ENCODE results near the gene SRSF3.
"Not testable (repeated sequence)": the region's sequence is repeated elsewhere in the genome, so short reads cannot be mapped to it uniquely, and the experiment has no call there.

SRSF3 gene

DNA sequence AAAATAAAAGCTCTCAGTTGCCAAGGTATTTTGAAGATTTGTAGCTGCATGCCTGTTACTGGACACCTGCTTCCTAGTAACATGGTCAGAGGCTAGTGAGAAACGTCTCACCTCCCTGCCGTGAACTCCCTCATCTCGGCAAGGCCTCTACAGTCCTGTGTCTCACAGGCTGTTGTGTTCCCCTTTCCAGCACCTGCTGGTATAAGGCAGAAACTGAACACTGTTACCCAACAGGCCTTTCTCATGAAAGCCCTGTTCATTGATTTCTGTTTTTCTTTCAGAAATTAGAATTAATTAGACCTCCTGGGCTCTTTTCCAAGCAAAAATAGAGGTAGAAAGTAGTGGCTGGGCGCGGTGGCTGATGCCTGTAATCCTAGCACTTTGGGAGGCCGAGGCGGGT, 17.6 kb upstream of the SRSF3 start:
- no peak for DNase-seq

- DNase-seq: peak; percentile 40
Observed at GRCh38 chr6:36577301-36577700, 16.9 kb upstream of the SRSF3 start.

DNA sequence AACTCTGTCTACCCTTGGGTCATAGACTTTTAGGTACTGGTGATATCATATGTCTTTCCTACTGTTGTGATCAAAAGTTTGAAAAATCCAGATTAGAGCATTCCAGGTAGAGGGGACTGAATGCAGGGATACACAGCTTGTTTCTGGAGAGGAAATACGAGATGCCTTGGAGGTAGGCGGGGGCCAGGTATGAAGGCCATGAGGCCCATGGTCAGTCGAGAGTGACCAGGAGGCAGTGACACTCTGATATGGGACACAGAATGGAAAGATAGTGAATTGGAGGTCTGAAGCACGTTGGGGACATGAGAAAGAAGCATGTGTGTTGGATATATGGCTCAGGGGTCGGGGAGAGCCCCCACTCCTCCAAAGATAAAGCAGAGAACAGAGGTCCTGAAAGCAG, 16.1 kb upstream of the SRSF3 start:
- no peak for DNase-seq

DNA sequence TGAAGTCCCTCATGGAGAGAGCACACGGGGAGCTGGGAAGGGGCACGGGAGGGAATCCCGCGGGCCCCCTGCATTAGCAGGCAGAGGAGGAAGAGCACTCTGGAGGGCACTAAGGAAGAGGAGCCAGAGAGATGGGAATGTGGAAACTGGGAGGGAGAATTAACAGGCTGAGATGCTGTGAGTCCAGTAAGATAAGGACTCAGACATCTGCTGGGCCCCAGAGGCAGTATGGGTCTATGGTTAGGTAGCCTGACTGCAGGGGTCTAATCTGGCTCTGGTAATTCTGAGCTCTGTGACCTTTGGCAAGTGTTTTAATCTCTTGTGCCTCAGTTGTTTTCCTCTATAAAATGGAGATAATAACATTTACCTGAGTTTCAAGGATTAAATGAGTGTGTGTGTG, 15.7 kb upstream of the SRSF3 start:
- DNase-seq: no peak

DNA sequence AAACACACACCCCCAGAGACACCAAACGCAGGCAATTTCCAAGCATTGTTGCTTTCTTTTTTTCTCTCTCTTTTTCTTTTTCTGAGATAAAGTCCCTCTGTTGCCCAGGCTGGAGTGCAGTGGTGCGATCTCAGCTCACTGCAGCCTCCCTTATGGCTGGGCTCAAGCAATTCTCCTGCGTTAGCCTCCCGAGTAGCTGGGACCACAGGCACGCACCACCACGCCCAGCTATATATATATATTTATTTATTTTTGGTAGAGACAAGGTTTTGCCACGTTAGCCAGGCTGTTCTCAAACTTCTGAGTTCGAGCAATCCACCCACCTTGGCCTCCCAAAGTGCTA, 14.0 kb upstream of the SRSF3 start:
- DNase-seq: no peak

GRCh38 chr6:36581716-36582115, 12.4 kb upstream of the SRSF3 start:
- no peak for DNase-seq

DNA sequence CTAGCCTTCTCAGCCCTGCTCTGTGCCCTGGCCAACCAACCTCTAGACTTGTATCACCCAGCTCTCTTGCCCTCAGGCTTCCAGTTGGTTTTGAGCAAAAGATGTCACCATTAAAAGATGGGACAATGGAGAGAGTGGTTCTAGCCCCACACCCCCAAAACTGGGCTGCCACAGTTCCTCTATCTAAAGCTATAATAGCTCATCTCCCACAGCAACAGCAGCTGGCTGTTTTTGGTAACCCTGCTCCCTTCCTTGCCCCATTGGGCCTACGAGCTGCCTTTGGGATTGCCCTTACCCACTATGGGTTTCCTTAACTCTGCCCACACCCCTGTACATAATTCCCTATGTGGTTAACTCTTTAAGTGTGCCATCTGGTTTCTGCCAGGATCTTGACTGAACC, 7.6 kb upstream of the SRSF3 start:
- DNase-seq: no peak

- DNase-seq: not testable (repeated sequence)
Observed at GRCh38 chr6:36589025-36589400, 5.1 kb upstream of the SRSF3 start.

DNA sequence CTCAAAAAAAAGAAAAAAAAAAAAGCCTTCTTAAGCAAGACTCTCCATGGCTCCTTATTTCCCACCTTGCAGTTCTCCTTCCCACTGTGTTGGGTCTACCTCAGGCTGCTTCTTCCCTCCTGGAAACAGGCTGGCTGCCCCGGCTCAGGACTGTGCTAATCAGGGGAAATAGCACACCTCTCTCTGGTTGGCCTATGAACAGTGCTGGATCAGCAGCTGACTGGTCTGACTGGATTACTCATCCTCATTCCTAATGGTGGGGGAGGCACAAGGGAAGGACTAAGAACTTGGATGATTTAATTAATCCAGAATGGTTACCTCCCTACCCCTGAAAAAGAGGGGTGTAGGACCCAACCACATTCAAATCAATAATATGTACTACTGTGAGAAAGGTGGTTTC, 3.9 kb upstream of the SRSF3 start:
- DNase-seq: no peak

- DNase-seq: no peak
Observed at GRCh38 chr6:36592221-36592655, 1.9 kb upstream of the SRSF3 start.

DNA sequence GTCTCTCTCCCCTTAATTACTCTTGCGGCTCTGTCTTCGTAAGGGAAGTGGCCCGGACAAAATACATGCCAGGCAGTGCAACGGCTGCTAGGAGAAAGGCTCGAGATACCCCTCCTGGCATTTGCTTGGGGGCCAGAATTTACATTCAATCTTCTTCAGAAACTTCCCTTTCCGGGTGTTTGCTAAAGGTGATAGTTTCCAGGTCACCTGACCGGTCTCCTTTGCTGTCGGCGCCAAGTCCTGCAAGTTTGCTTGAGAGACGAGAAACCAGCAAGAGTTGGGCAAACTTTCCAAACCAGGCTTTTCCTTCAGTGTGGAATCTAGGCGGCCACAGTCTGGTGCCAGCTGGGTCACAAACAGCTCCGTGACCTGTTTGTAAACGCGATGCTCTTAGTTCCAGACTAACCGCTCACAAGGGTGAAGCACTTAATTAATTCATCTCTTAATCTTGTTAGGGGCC, 563 bp upstream of the SRSF3 start:
- DNase-seq: no peak

- no peak for DNase-seq
Observed at GRCh38 chr6:36594816-36595643, 868 bp downstream of the SRSF3 start.

DNA sequence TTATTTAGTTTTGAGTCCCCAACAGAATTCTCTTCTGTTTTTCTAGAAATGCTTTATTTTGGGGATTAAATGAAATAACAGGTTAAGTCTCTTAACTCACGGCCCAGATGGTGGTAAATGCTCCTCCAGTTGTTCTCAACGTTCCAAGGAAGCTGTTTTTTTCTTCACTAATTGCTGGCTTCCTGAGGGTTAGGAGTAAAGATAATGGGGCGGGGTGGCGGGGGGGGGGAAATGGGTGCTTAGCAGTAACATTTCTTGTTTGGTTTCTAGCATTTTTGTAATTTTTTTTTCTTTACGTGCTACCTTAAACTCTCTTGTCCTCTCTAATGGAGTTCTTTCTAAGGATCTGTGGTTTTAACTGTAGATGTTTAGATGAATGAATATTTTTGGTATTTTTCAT, 2.2 kb downstream of the SRSF3 start:
- DNase-seq: no peak

DNA sequence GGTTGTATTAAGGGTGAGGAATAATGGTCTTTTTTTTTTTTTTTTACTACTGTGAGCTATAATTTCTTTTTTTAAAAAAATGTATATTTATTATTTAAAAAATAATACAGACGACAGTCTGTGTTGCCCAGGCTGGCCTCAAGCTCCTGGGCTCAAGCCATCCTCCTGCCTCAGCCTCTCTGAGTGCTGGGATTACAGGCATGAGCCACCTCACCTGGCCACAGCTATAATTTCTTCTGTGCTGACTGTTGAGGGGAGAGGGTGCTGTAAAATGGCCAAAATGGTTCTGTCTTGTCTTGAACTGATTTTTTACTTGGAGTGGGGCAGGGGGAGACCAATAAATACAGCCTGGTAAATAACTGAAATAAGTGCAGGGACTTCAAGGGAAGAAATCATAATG, 3.6 kb downstream of the SRSF3 start:
- DNase-seq: no peak

DNA sequence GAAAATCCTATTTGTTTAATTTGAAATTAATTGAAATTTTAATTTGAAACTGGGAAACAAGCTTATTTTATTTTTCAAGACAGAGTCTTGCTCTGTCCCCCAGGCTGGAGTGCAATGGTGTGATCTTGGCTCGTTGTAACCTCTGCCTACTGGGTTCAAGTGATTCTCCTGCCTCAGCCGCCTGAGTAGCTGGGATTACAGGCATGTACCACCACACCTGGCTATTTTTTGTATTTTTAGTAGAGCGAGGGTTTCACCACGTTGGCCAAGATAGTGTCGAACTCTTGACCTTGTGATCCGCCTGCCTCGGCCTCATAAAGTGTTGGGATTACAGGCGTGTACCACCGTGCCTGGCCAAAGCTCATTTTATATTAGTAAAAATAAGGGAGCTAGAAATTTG, 4.2 kb downstream of the SRSF3 start:
- no peak for DNase-seq

- no peak for DNase-seq
Observed at GRCh38 chr6:36598739-36599318, 4.7 kb downstream of the SRSF3 start.

GRCh38 chr6:36599791-36600209, 5.6 kb downstream of the SRSF3 start:
- DNase-seq: peak; percentile 18

- DNase-seq: no peak
Observed at GRCh38 chr6:36600564-36601146, 6.5 kb downstream of the SRSF3 start.

- not testable (repeated sequence) for DNase-seq
Observed at GRCh38 chr6:36601818-36602217, 7.7 kb downstream of the SRSF3 start.

DNA sequence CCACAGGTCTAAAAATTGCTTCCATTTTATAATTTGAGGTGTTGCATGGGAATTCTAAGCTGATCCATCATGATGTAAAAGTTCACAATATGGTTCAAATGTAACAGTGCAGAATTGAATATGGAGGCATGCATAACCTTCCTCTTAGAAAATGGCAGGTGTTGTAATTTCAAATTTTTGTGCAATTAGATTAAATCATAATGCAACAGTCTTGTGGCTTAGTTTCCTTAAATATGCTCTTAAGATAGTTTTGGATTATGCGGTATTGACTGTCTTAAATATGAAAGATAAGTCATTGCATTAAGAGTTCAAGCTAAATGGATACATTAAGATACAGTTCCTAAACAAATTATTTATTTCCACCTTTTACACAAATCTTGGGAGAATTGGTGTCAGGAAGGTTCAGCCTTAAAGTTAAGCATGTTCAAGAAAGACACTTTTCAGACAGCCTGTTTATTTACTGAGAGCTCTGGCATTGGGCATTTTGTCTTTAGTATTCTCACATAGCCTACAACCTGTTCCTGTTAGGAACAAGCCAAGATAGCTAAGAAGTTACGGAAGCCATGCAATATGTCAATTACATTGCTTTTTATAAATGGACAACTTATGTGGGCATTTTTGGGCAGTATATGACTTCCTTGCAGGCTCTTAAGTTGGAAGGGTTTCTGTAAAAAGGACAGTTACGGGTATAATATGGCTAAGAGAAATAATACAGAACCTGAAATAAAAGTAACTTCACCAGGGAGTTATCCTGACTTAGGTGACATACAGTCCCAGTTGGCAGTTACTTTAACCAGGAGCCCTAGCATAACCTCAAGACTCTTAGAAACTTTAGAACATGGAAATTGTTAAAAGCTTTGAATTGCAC, 9.3 kb downstream of the SRSF3 start:
- DNase-seq: no peak

GRCh38 chr6:36604090-36605060, 10.2 kb downstream of the SRSF3 start:
- no peak for DNase-seq

DNA sequence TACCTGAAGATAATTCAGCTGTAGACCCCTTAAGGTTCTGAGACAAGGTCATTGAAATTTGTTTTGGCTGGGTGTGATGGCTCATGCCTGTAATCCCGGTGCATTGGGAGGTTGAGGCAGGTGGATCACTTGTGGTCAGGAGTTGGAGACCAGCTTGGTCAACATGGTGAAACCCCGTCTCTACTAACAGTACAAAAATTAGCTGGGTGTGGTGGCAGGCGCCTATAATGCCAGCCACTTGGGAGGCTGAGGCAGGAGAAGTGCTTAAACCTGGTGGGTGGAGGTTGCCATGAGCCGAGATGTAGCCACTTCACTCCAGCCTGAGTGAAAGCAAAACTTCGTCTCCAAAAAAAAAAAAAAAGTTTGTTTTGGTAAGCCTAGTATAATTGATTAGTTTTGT, 11.0 kb downstream of the SRSF3 start:
- no peak for DNase-seq

Data from T1000 (cell line).